Erythroblast (primary cell): Measurements from ENCODE around the gene CALR.

Experiments
- GATA1 ChIP-seq: IDR thresholded peaks from 2 replicates; pipeline ENCODE4 v1.6.1; 2011; ENCODE audit warnings: low read depth, mild to moderate bottlenecking, control low read depth, low read length, moderate library complexity
- POLR2A ChIP-seq: IDR thresholded peaks from 2 replicates; pipeline ENCODE4 v1.6.1; 2011; ENCODE audit warnings: mild to moderate bottlenecking, low read length

- TF ChIP-seq POLR2A (no peak), GATA1 (no peak)
Observed at GRCh38 chr19:12987781-12988180, 49.4 kb downstream of the CALR start.
